CD8-positive, alpha-beta memory T cell (primary cell): ENCODE results near the gene KLF1. TPM values are rescaled to one million over a fixed set of nuclear protein-coding genes. Genes with fewer than 3 reads are reported as not detected.
"Not testable (repeated sequence)": the region's sequence is repeated elsewhere in the genome, so short reads cannot be mapped to it uniquely, and the experiment has no call there.

Source experiments
- CTCF ChIA-PET: fragments of 350-600 bp; sonication (Branson Sonifier 250); formaldehyde crosslinking; loops from one replicate; lab custom pipeline; 2021; ENCODE audit warnings: antibody characterized with exemption; lab: Charles Lee
- POLR2A ChIA-PET: fragments of 350-600 bp; sonication (Branson Sonifier 250); formaldehyde crosslinking; loops from one replicate; lab custom pipeline; 2021; ENCODE audit warnings: antibody characterized with exemption; lab: Charles Lee
- DNase-seq, 5 donors: peaks; one replicate each; pipeline versions ENCODE4 v3.0.0 to v3.0.0-alpha.2; 2020 to 2022; ENCODE audit warnings: mixed read lengths in 1 of 5
- H3K27ac ChIP-seq: one replicate; pipeline ENCODE4 v1.7.0; 2013; ENCODE audit warnings: low read depth, mild to moderate bottlenecking, low read length, moderate library complexity
- H3K27me3 ChIP-seq: 2 replicates; pipeline ENCODE4 v1.7.0; 2013; ENCODE audit warnings: low read length, mild to moderate bottlenecking; ENCODE audit not compliant: insufficient read depth, poor library complexity, severe bottlenecking
- H3K36me3 ChIP-seq: 2 replicates; pipeline ENCODE4 v1.7.0; 2013; ENCODE audit warnings: mild to moderate bottlenecking, low read length, moderate library complexity; ENCODE audit not compliant: insufficient read depth
- H3K4me1 ChIP-seq: 2 replicates; pipeline ENCODE4 v1.7.0; 2013; ENCODE audit warnings: mild to moderate bottlenecking, low read length, moderate library complexity; ENCODE audit not compliant: insufficient read depth
- H3K4me3 ChIP-seq: 2 replicates; pipeline ENCODE4 v1.7.0; 2013; ENCODE audit warnings: mild to moderate bottlenecking, low read length
- H3K9me3 ChIP-seq: 2 replicates; pipeline ENCODE4 v1.7.0; 2013; ENCODE audit warnings: mild to moderate bottlenecking, low read length
- H3K27ac Mint-ChIP-seq, 8 donors: one replicate each; pipeline ENCODE4 v1.8.0; 2020 to 2021; ENCODE audit warnings: mixed read lengths in 8 of 8, mild to moderate bottlenecking in 6 of 8, inconsistent platforms in 3 of 8, moderate library complexity in 3 of 8
- H3K27me3 Mint-ChIP-seq, 2 donors: one replicate each; pipeline ENCODE4 v1.8.0; 2020 to 2021; ENCODE audit warnings: mixed read lengths in 2 of 2, mild to moderate bottlenecking in 1 of 2, moderate library complexity in 1 of 2
- H3K36me3 Mint-ChIP-seq, 3 donors: one replicate each; pipeline ENCODE4 v1.8.0; 2020 to 2021; ENCODE audit warnings: mixed read lengths in 3 of 3, inconsistent platforms in 1 of 3, mild to moderate bottlenecking in 1 of 3
- H3K4me1 Mint-ChIP-seq, 3 donors: one replicate each; pipeline ENCODE4 v1.8.0; 2020 to 2021; ENCODE audit warnings: mixed read lengths in 3 of 3, inconsistent platforms in 1 of 3, mild to moderate bottlenecking in 1 of 3
- H3K4me3 Mint-ChIP-seq, 7 donors: one replicate each; pipeline ENCODE4 v1.8.0; 2020 to 2021; ENCODE audit warnings: mixed read lengths in 7 of 7, mild to moderate bottlenecking in 6 of 7, moderate library complexity in 4 of 7, inconsistent platforms in 2 of 7
- H3K9me3 Mint-ChIP-seq, 5 donors: one replicate each; pipeline ENCODE4 v1.8.0; 2020 to 2022; ENCODE audit warnings: mixed read lengths in 5 of 5, mild to moderate bottlenecking in 3 of 5, moderate library complexity in 2 of 5, inconsistent platforms in 1 of 5
- polyA plus RNA-seq: library from polyadenylated mRNA; unstranded; fragments of 300-500 nt; fragmentation: Illumina TruSeq; gene quantifications from one replicate; pipeline ENCODE4 v1.2.3, GENCODE V29; 2021
- total RNA-seq, 2 experiments: library from RNA; stranded (reverse); gene quantifications; one replicate each; pipeline ENCODE4 v1.2.3, GENCODE V29; 2021

Gene KLF1
- total and polyA plus RNA-seq, 3 experiments from 2014 or later: 0.84 to 0.90 TPM; not detected in 1

GRCh38 chr19:12890299-12890786 lies 3.3 kb upstream of the KLF1 start:
- H3K4me1 Mint-ChIP-seq: peaks cover 25 to 45% (median 27%) of the 10 kb centered on the region in 3 donors
- not testable (repeated sequence) for H3K9me3 Mint-ChIP-seq, H3K36me3 ChIP-seq, H3K27ac ChIP-seq, H3K9me3 ChIP-seq, DNase-seq, H3K27me3 Mint-ChIP-seq, H3K27me3 ChIP-seq
- peak overlapping the region; percentile 93 to 100 (median 98) for H3K4me3 Mint-ChIP-seq
- Histone ChIP-seq H3K4me1 (peaks cover 12% of the 10 kb centered on the region), H3K4me3 (peak overlapping the region; percentile 87)
- peak overlapping the region; percentile 82 to 99 (median 98) for H3K27ac Mint-ChIP-seq
- ChIA-PET CTCF (interaction anchor here (0.6 to 2.2 kb wide), 18 partner anchors 9 to 227 kb away, joined by 3 to 26 read pairs (median 3); partner anchors contain the start of genes DNASE2, RAD23A and SYCE2), POLR2A (interaction anchor here (0.7 to 1.8 kb wide), 13 partner anchors 15 to 728 kb away, joined by 3 to 20 read pairs (median 4); partner anchors contain the start of genes CALR, FARSA, JUNB and SYCE2)
- peaks cover 4 to 27% (median 7%) of the 10 kb centered on the region in 3 donors for H3K36me3 Mint-ChIP-seq

GRCh38 chr19:12888006-12888603 lies 1.1 kb upstream of the KLF1 start:
- no peak overlapping the region for H3K4me3 ChIP-seq
- Mint-ChIP-seq H3K4me1 (peaks cover 27 to 45% (median 30%) of the 10 kb centered on the region in 3 donors), H3K27me3 (peaks cover 0 to 4% of the 10 kb centered on the region in 2 donors), H3K36me3 (peaks cover 0 to 5% (median 0%) of the 10 kb centered on the region in 3 donors), H3K9me3 (no peaks in the 10 kb centered on the region), H3K4me3 (peak overlapping the region in 1 of 7 donors; percentile 36), H3K27ac (peak overlapping the region in 3 of 8 donors; percentile 26 to 54 (median 33))
- ChIA-PET CTCF (interaction anchor here (1.0 to 1.7 kb wide), 2 partner anchors 26 to 77 kb away, joined by 3 to 5 read pairs; no protein-coding TSS in a partner anchor), POLR2A (interaction anchor here (0.9 kb wide), 1 partner anchor 31 kb away, joined by 3 read pairs; the partner anchor contains the start of gene SYCE2)
- H3K4me1 ChIP-seq: peaks cover 21% of the 10 kb centered on the region
- DNase-seq: no peak
- H3K27me3 ChIP-seq: no peaks in the 10 kb centered on the region
- peak overlapping the region; percentile 81 for H3K27ac ChIP-seq
- no peaks in the 10 kb centered on the region for H3K9me3 ChIP-seq
- no peaks in the 10 kb centered on the region for H3K36me3 ChIP-seq

- H3K4me1 Mint-ChIP-seq: peaks cover 23 to 40% (median 25%) of the 10 kb centered on the region in 3 donors
- H3K4me1 ChIP-seq: peaks cover 15% of the 10 kb centered on the region
- no peaks in the 10 kb centered on the region for H3K9me3 Mint-ChIP-seq
- peaks cover 0 to 4% (median 0%) of the 10 kb centered on the region in 3 donors for H3K36me3 Mint-ChIP-seq
- peak overlapping the region; percentile 25 to 76 (median 61) for H3K4me3 Mint-ChIP-seq
- no peaks in the 10 kb centered on the region for H3K36me3 ChIP-seq
- peak overlapping the region; percentile 81 for H3K27ac ChIP-seq
- no peak overlapping the region for H3K4me3 ChIP-seq
- H3K9me3 ChIP-seq: no peaks in the 10 kb centered on the region
- H3K27me3 ChIP-seq: no peaks in the 10 kb centered on the region
- peak overlapping the region in 2 of 8 donors; percentile 23 to 57 for H3K27ac Mint-ChIP-seq
- no peak for DNase-seq
- ChIA-PET CTCF (interaction anchor here (8.4 kb wide), 1 partner anchor 79 kb away, joined by 117 read pairs; no protein-coding TSS in a partner anchor), POLR2A (no interaction called here)
- H3K27me3 Mint-ChIP-seq: peaks cover 0 to 4% of the 10 kb centered on the region in 2 donors
Observed at GRCh38 chr19:12886651-12886968, 391 bp downstream of the KLF1 start.

GRCh38 chr19:12885749-12886650 lies 1.0 kb downstream of the KLF1 start:
- Mint-ChIP-seq H3K9me3 (no peaks in the 10 kb centered on the region), H3K4me1 (peaks cover 20 to 38% (median 23%) of the 10 kb centered on the region in 3 donors), H3K27me3 (peaks cover 0 to 4% of the 10 kb centered on the region in 2 donors), H3K27ac (peak overlapping the region in 3 of 8 donors; percentile 23 to 72 (median 57)), H3K4me3 (peak overlapping the region; percentile 25 to 76 (median 61)), H3K36me3 (peaks cover 0 to 5% (median 0%) of the 10 kb centered on the region in 3 donors)
- H3K27ac ChIP-seq: peak overlapping the region; percentile 81
- no peaks in the 10 kb centered on the region for H3K36me3 ChIP-seq
- ChIA-PET POLR2A (interaction anchor here (0.8 to 1.4 kb wide), 6 partner anchors 33 to 214 kb away, joined by 3 to 7 read pairs (median 4); partner anchors contain the start of genes CALR, FARSA and SYCE2), CTCF (interaction anchor here (0.6 to 8.4 kb wide), 19 partner anchors 11 to 308 kb away, joined by 3 to 117 read pairs (median 4); partner anchors contain the start of genes DAND5, FARSA, RNASEH2A and SYCE2)
- H3K9me3 ChIP-seq: no peaks in the 10 kb centered on the region
- H3K4me3 ChIP-seq: peak overlapping the region; percentile 57
- no peak for DNase-seq
- no peaks in the 10 kb centered on the region for H3K27me3 ChIP-seq
- H3K4me1 ChIP-seq: peaks cover 12% of the 10 kb centered on the region

- no peaks in the 10 kb centered on the region for H3K36me3 ChIP-seq
- H3K4me1 Mint-ChIP-seq: peaks cover 22 to 39% (median 23%) of the 10 kb centered on the region in 3 donors
- H3K36me3 Mint-ChIP-seq: peaks cover 0 to 6% (median 0%) of the 10 kb centered on the region in 3 donors
- POLR2A ChIA-PET: interaction anchor here (0.8 to 1.4 kb wide), 6 partner anchors 34 to 215 kb away, joined by 3 to 7 read pairs (median 4); partner anchors contain the start of genes CALR, FARSA and SYCE2
- peak overlapping the region; percentile 84 to 93 (median 87) for H3K4me3 Mint-ChIP-seq
- CTCF ChIA-PET: interaction anchor here (0.6 to 8.4 kb wide), 34 partner anchors 9 to 216 kb away, joined by 3 to 117 read pairs (median 4); partner anchors contain the start of genes DAND5, FARSA, RNASEH2A and SYCE2
- H3K9me3 ChIP-seq: no peaks in the 10 kb centered on the region
- no peaks in the 10 kb centered on the region for H3K27me3 Mint-ChIP-seq
- no peaks in the 10 kb centered on the region for H3K9me3 Mint-ChIP-seq
- H3K27ac ChIP-seq: peak overlapping the region; percentile 81
- peak; percentile 65 to 89 (median 82) for DNase-seq
- peak overlapping the region; percentile 61 to 89 (median 78) for H3K27ac Mint-ChIP-seq
- peaks cover 15% of the 10 kb centered on the region for H3K4me1 ChIP-seq
- peak overlapping the region; percentile 57 for H3K4me3 ChIP-seq
- H3K27me3 ChIP-seq: no peaks in the 10 kb centered on the region
Observed at GRCh38 chr19:12884926-12885748, 1.9 kb downstream of the KLF1 start.

GRCh38 chr19:12884627-12884925 lies 2.4 kb downstream of the KLF1 start:
- no peaks in the 10 kb centered on the region for H3K9me3 Mint-ChIP-seq
- peak overlapping the region; percentile 57 for H3K4me3 ChIP-seq
- ChIA-PET POLR2A (interaction anchor here (0.9 to 1.4 kb wide), 5 partner anchors 35 to 216 kb away, joined by 3 to 7 read pairs (median 4); partner anchors contain the start of genes CALR and SYCE2), CTCF (interaction anchor here (0.6 to 8.4 kb wide), 31 partner anchors 8 to 216 kb away, joined by 3 to 117 read pairs (median 4); partner anchors contain the start of genes DAND5, FARSA, RNASEH2A and SYCE2)
- no peaks in the 10 kb centered on the region for H3K27me3 ChIP-seq
- H3K27me3 Mint-ChIP-seq: no peaks in the 10 kb centered on the region
- peak overlapping the region; percentile 81 for H3K27ac ChIP-seq
- peaks cover 23 to 41% (median 29%) of the 10 kb centered on the region in 3 donors for H3K4me1 Mint-ChIP-seq
- peak overlapping the region; percentile 84 to 93 (median 87) for H3K4me3 Mint-ChIP-seq
- H3K36me3 Mint-ChIP-seq: peaks cover 0 to 6% (median 0%) of the 10 kb centered on the region in 3 donors
- no peaks in the 10 kb centered on the region for H3K36me3 ChIP-seq
- peaks cover 17% of the 10 kb centered on the region for H3K4me1 ChIP-seq
- no peak for DNase-seq
- H3K9me3 ChIP-seq: no peaks in the 10 kb centered on the region
- peak overlapping the region in 2 of 8 donors; percentile 68 to 89 for H3K27ac Mint-ChIP-seq
